Heart left ventricle (tissue), 16 donors: ENCODE results near the gene EMX1. TPM values are rescaled to one million over a fixed set of nuclear protein-coding genes. Genes with fewer than 3 reads are reported as not detected.
A peak's percentile ranks its signal among the peaks of the same experiment; 100 is the strongest.

Experiments
- ATAC-seq, 4 donors: fragments of 200-7000 bp; cut with Tn5 transposase; one replicate each; pipeline ENCODE4 v1.9.1; 2020 to 2022; ENCODE audit warnings: moderate library complexity in 4 of 4, mild to moderate bottlenecking in 3 of 4, moderate number of reproducible peaks in 1 of 4
- DNase-seq, 5 donors: peaks; one replicate each; pipeline ENCODE4 v3.0.0-alpha.2; 2020
- H3K27ac ChIP-seq, 12 donors: fragments of 200-600 bp; sonication (generic) in 4 of 12; one replicate each; pipeline versions ENCODE4 v1.5.0 to v1.8.0; 2016 to 2022; ENCODE audit warnings: mild to moderate bottlenecking in 2 of 12
- H3K27me3 ChIP-seq, 9 donors: fragments of 200-600 bp; sonication (generic) in 2 of 9; one replicate each; pipeline versions ENCODE4 v1.5.1 to v1.8.0; 2016 to 2022; ENCODE audit warnings: mild to moderate bottlenecking in 3 of 9
- H3K36me3 ChIP-seq, 9 donors: fragments of 200-600 bp; sonication (generic) in 2 of 9; one replicate each; pipeline versions ENCODE4 v1.5.0 to v1.8.0; 2018 to 2022; ENCODE audit warnings: mild to moderate bottlenecking in 2 of 9
- H3K4me1 ChIP-seq, 12 donors: fragments of 200-600 bp; sonication (generic) in 4 of 12; one replicate each; pipeline versions ENCODE4 v1.5.0 to v1.8.0; 2016 to 2022; ENCODE audit warnings: mild to moderate bottlenecking in 3 of 12
- H3K4me3 ChIP-seq, 12 donors: fragments of 200-600 bp; sonication (generic) in 4 of 12; one replicate each; pipeline versions ENCODE4 v1.5.0 to v1.8.0; 2017 to 2022; ENCODE audit warnings: mild to moderate bottlenecking in 9 of 12, moderate library complexity in 4 of 12
- H3K9me3 ChIP-seq, 12 donors: fragments of 200-600 bp; sonication (generic) in 4 of 12; one replicate each; pipeline versions ENCODE4 v1.5.0 to v1.8.0; 2016 to 2022; ENCODE audit warnings: mild to moderate bottlenecking in 1 of 12
- CTCF ChIP-seq, 12 donors: fragments of 200-600 bp; sonication (generic) in 4 of 12; IDR thresholded peaks; one replicate each; pipeline versions ENCODE4 v1.5.0 to v1.8.0; 2018 to 2022; ENCODE audit warnings: antibody characterized with exemption in 12 of 12, mild to moderate bottlenecking in 5 of 12
- POLR2A ChIP-seq, 2 donors: fragments of 450-650 bp; IDR thresholded peaks; one replicate each; pipeline ENCODE4 v1.6.1; 2017; ENCODE audit warnings: antibody characterized with exemption in 2 of 2, mild to moderate bottlenecking in 2 of 2, moderate library complexity in 2 of 2
- WGBS, 4 donors: extraction: QIAGEN DNeasy Blood & Tissue Kit in 2 of 4; methylation state at CpG; one replicate each; pipeline versions ENCODE4 v1.1.5 to v1.1.7; 2013 to 2018; 5-methylcytosine and 5-hydroxymethylcytosine counted together
- intact Hi-C, 10 donors: fragments of 100-400 bp; cut with DNase I; formaldehyde crosslinking; loops; one replicate each; pipeline versions ENCODE4 v1.11.1 to v1.14.2; 2022
- polyA plus RNA-seq, 2 donors: library from polyadenylated mRNA; stranded (reverse); fragments of 200-250 nt; gene quantifications; one replicate each; pipeline ENCODE4 v1.2.3, GENCODE V29; 2013
- total RNA-seq, 9 donors: library from RNA; depleted of rRNA in 2 of 9; stranded (reverse); fragments of >200 nt in 2 of 9; fragmentation: NEBNext Ultra II Directional in 3 of 9; extraction: Animal tissue kit (Norgen Biotek cat#: 25700) in 3 of 9; gene quantifications; one replicate each; pipeline versions ENCODE4 v1.1.0 to v1.2.4, GENCODE V29; 2016 to 2023
- donor health status: ischemic (EF 13 %, LVEDD 7.1; RV severe dilation, severe dysfunction).
- donor health status: healthy with polysubstance abuse.
- donor health status: DM: no; HTN: yes; CAD: no.
- donor health status: DM: no; HTN: no; CAD: no.
- donor health status: ischemic (EF 25% LVEDD 6.9; RV normal size, moderate dysfunction).
- donor health status: ischemic (EF 25% LVEDD 5.7; RV mildly dilated, moderate dysfunction).
- donor health status: healthy.
- donor health status: DM: yes; HTN: yes; CAD: no.
- donor health status: ischemic (EF 35%, LVEDD 5.7; RV mildly dilated, moderate dysfunction).
- donor health status: nonischemic (EF 11% LVEDD 7.7; RV severe dilation, severe dysfunction).
- donor health status: DM: yes; HTN: yes; CAD: no.
- donor health status: PGD.
- donor health status: ischemic (EF 29% LVEDD 5.4; RV normal size, mild dysfunction).
- donor health status: nonischemic (EF 23%, LVEDD 6.1; RV moderate dilation, normal function).

The EMX1 gene
- total and polyA plus RNA-seq, 11 donors, result not detected

- Histone ChIP-seq H3K27me3 (no peaks in the 10 kb centered on the region), H3K27ac (no peak overlapping the region), H3K9me3 (no peaks in the 10 kb centered on the region), H3K4me1 (peaks cover 0 to 30% (median 0%) of the 10 kb centered on the region in 12 donors), H3K36me3 (peaks cover 0 to 7% (median 0%) of the 10 kb centered on the region in 9 donors), H3K4me3 (no peak overlapping the region)
- WGBS, 4 donors, result 88 to 100% (median 99%) methylated on average over 1 to 2 of the region's 2 CpGs
- ATAC-seq (no peak), DNase-seq (peak in 2 of 5 donors; percentile 13 to 39)
- TF ChIP-seq POLR2A (IDR thresholded peaks at IDR 0.05), result no peak
- TF ChIP-seq CTCF (IDR thresholded peaks at IDR 0.05), result no peak
- intact Hi-C loops, result no loop called here
These were observed 38.7 kb downstream of the EMX1 start for GRCh38 chr2:72956050-72956395.

- ATAC-seq, result peak in 3 of 4 donors; percentile 24 to 48 (median 44)
These were observed 39.6 kb downstream of the EMX1 start for GRCh38 chr2:72956936-72957335.

GRCh38 chr2:72958542-72959385 lies 41.4 kb downstream of the EMX1 start:
- 94 to 99% (median 97%) methylated on average over 12 to 13 of the region's 13 CpGs for WGBS, 4 donors
- Histone ChIP-seq H3K4me1 (peaks cover 0 to 30% (median 0%) of the 10 kb centered on the region in 12 donors), H3K9me3 (no peaks in the 10 kb centered on the region), H3K36me3 (peaks cover 0 to 8% (median 0%) of the 10 kb centered on the region in 9 donors), H3K27me3 (no peaks in the 10 kb centered on the region), H3K4me3 (no peak overlapping the region), H3K27ac (no peak overlapping the region)
- peak in 2 of 5 donors; percentile 8 to 34 for DNase-seq
- ATAC-seq, result no peak
- intact Hi-C loops, result no loop called here
- TF ChIP-seq POLR2A (IDR thresholded peaks at IDR 0.05), result no peak
- TF ChIP-seq CTCF (IDR thresholded peaks at IDR 0.05), result no peak

More at GRCh38 chr2:72956936-72957335, 39.6 kb downstream of the EMX1 start:
- TF ChIP-seq POLR2A (IDR thresholded peaks at IDR 0.05), result no peak
- TF ChIP-seq CTCF (IDR thresholded peaks at IDR 0.05), result no peak
- no peak overlapping the region for H3K27ac ChIP-seq
- H3K27me3 ChIP-seq, result no peaks in the 10 kb centered on the region
- no peaks in the 10 kb centered on the region for H3K9me3 ChIP-seq
- intact Hi-C loops, result no loop called here
- DNase-seq, result peak in 2 of 5 donors; percentile 3 to 17
- peaks cover 0 to 8% (median 0%) of the 10 kb centered on the region in 9 donors for H3K36me3 ChIP-seq
- no peak overlapping the region for H3K4me3 ChIP-seq
- WGBS, 4 donors, result 91 to 94% (median 93%) methylated on average over 3 of the region's 3 CpGs
- peaks cover 0 to 30% (median 0%) of the 10 kb centered on the region in 12 donors for H3K4me1 ChIP-seq

- peaks cover 0 to 8% (median 0%) of the 10 kb centered on the region in 9 donors for H3K36me3 ChIP-seq
- H3K9me3 ChIP-seq, result no peaks in the 10 kb centered on the region
- DNase-seq (peak in 1 of 5 donors; percentile 7), ATAC-seq (no peak)
- intact Hi-C loops, result no loop called here
- TF ChIP-seq CTCF (IDR thresholded peaks at IDR 0.05) (no peak), POLR2A (IDR thresholded peaks at IDR 0.05) (no peak)
- 94 to 98% (median 97%) methylated on average over 8 of the region's 8 CpGs for WGBS, 4 donors
- H3K27ac ChIP-seq, result no peak overlapping the region
- no peaks in the 10 kb centered on the region for H3K27me3 ChIP-seq
- peaks cover 0 to 26% (median 0%) of the 10 kb centered on the region in 12 donors for H3K4me1 ChIP-seq
- no peak overlapping the region for H3K4me3 ChIP-seq
These were observed 42.2 kb downstream of the EMX1 start for GRCh38 chr2:72959554-72959953.
